ENCODE measurements around the gene NIPAL1.

The NIPAL1 gene

GRCh38 chr4:48028696-48029095 is 12.1 kb downstream of the NIPAL1 start:
- no peak for DNase-seq

- DNase-seq, result peak; percentile 36
Observed at GRCh38 chr4:48030470-48030869, 13.9 kb downstream of the NIPAL1 start.

- no peak for DNase-seq
Observed at GRCh38 chr4:48031802-48032525, 15.4 kb downstream of the NIPAL1 start.

- DNase-seq, result no peak
Observed at GRCh38 chr4:48032721-48033120, 16.1 kb downstream of the NIPAL1 start.

GRCh38 chr4:48033412-48033811 is 16.8 kb downstream of the NIPAL1 start:
- no peak for DNase-seq

DNA sequence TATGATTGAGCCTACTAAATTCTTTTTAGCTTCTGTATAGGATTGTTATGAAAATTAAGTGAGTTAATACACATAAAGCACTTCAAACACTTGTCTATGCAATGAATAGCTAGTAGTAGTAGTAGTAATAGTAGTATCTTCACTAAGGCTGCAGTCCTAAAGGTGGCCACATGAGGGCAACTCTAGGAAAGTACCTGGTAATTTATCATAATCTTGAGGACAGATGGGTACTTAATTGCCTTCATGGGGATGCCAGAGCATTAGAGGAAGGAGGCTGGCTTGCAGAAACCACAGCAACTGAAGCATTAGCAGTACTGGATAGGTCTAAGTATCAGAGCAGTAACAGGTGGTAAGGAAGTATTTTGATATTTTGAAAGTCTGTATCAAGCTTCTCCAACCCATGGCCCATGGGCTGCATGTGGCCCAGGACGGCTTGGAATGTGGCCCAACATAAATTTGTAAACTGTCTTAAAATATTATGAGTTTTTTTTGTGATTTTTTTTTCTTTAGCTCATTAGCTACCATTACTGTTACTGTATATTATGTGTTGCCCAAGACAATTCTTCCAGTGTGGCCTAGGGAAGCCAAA is 17.3 kb downstream of the NIPAL1 start:
- peak; percentile 44 for DNase-seq

DNA sequence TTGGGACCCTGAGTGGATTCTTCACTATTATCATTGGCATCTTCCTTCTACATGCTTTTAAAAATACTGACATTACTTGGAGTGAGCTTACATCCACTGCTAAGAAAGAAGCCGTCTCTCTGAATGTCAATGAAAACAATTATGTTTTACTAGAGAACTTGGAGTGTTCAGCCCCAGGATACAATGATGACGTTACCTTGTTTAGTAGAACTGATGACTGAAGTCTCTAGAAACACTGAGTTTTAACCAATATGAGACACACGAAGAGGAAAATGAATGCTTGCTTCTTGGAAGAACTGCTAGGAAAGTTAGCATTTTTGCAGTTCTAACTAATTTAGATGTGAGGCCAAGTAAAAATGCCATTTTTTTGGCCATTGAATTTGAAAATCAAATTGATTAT is 19.4 kb downstream of the NIPAL1 start:
- DNase-seq, result no peak

DNA sequence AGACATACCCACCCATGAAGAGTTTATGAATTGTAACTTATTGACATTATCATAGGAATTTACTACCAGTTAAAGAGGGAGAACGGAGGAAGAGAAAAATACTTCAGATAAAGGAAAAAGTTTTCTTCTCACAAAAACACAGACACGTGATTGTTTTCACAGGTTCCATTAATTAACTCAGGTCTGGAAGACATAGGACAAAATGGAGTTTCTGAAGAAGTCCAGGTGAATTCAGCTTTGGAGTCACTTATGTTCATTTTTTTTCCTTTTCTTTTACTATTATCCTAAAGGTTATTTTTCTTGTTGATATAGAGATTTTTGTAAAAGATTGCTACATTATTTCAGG is 20.5 kb downstream of the NIPAL1 start:
- DNase-seq, result no peak

DNA sequence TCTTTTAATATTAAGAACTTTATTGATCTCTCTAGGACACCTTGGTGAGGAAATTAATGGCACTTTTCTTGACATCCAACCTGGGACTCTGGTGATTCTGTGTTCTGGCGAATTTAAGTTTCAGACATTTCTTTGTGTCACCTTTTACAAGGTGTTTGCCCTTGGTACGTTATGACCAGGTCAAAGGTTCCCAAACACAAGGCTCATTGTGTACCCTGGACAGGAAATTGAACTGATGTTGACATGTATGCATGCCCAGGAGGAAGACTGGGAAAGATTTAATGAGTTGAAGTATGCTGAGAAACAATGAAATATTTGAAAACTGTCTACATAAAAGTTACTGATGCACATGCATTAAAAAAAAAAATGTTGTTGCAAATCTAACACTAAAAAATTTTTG is 22.1 kb downstream of the NIPAL1 start:
- no peak for DNase-seq

DNA sequence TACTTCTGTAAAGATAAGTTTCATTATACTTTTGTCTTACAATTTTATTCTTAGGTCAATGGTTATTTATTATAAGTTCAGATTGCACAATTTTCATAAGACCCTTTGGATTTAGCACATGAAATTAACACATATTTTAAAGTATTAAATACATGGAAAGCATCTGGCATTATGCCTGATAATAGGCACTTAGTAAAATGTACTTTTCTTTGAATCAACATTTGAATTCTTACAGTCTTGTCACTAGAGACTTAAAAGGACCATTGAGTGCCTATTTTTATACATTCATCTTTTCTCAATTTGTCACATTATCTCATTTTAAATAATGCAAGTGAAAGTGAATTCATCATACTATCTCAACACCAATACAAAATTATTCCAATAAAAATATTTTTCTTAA is 23.0 kb downstream of the NIPAL1 start:
- no peak for DNase-seq

GRCh38 chr4:48041535-48042137 is 25.1 kb downstream of the NIPAL1 start:
- no peak for DNase-seq

GRCh38 chr4:48042979-48043461 is 26.4 kb downstream of the NIPAL1 start:
- DNase-seq, result no peak

- DNase-seq, result no peak
Observed at GRCh38 chr4:48043504-48043903, 26.9 kb downstream of the NIPAL1 start.

- DNase-seq, result no peak
Observed at GRCh38 chr4:48044298-48044697, 27.7 kb downstream of the NIPAL1 start.

DNA sequence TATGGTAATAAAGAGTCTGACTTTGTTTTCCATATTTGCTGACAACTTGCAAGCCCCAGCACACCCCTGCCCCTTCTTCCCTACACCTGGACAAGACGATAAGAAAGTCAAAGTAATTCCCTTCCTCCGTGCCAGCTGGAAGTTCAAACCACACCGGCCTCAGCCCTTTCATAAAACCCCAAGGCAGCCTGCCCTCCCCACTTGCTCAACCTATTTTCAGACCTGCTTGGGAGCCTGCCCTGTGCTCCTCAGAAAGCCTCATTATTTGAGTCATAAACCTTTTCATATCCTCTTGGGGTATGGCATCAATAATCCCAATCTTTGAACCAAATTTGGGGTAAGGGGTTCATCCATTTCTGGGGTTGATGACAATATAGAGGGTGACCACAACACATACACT is 29.5 kb downstream of the NIPAL1 start:
- DNase-seq, result no peak

DNA sequence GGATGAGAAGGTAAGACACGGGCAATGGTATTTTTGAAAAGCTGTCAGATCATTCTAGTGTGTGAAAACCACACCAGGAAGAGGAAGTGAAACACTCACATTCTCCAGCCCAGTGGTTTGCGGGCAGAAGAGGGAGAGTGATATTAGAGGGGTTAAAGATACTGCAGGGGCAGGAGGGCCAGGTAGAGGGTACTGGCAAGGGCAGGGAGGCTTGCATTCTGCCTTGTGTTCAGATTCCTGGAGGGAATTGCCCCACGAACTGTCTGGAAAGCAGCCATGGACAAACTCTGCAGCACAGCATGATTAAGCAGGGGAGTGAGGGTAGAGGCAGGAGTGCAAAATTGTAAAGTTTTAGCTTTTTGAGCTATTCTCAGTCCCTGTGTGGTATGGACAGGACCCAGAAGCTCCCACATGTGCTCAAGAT is 30.9 kb downstream of the NIPAL1 start:
- peak; percentile 80 for DNase-seq

DNA sequence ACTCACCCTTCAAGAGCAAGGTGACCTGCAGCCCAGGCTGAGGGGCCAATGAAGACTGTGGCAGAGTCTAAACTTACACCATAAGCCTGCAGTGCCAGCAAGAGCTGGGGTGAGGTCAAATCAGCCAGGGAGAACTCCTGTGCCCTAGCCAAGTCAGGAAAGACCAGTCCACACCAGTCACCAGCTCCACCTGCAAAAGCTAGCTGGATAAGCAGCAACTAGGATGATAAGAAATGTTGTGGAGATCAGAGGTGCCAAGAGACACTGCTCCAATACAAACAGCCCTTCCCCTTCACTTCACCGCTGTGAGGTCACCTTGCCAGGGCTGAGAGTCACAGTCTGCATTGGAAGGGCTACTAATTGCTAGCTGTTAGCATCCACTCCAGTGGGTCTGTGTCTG is 31.3 kb downstream of the NIPAL1 start:
- DNase-seq, result no peak

GRCh38 chr4:48049483-48049882 is 32.9 kb downstream of the NIPAL1 start:
- DNase-seq, result no peak

GRCh38 chr4:48051078-48051477 is 34.5 kb downstream of the NIPAL1 start:
- DNase-seq, result no peak

GRCh38 chr4:48058617-48059530 is 42.3 kb downstream of the NIPAL1 start:
- no peak for DNase-seq

- DNase-seq, result no peak
Observed at GRCh38 chr4:48064349-48064748, 47.8 kb downstream of the NIPAL1 start.

GRCh38 chr4:48065587-48066052 is 49.0 kb downstream of the NIPAL1 start:
- DNase-seq, result no peak

GRCh38 chr4:48067536-48067935 is 51.0 kb downstream of the NIPAL1 start:
- peak; percentile 89 for DNase-seq
